ENCODE data around the gene RNF135. TPM values are rescaled to one million over a fixed set of nuclear protein-coding genes. Genes with fewer than 3 reads are reported as not detected.
"Not testable (repeated sequence)": the region's sequence is repeated elsewhere in the genome, so short reads cannot be mapped to it uniquely, and the experiment has no call there.

RNF135 gene
- total RNA-seq, 2 donors from 2014 or later, result 18.6 to 18.9 TPM

DNA sequence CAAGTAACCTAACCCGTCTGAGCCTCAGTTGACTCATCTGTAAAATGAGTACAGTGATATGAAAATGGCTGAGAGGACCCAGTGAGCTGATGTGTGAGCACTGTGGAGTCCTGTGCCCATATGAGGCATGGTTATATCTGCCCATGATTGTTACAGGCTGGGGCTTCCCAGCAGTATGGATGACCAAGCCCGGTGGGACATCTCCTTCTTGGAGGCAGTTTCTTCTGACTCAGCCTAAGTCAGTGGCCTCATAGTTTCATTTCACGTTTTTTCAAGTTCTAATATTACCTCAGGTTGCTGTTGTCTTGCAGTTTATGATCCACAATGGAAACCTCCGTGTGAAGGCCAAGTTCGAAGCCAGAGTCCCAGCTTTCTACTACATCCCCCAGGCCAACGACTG, 44.3 kb upstream of the RNF135 start:
- H3K9ac ChIP-seq (ENCODE audit: low read depth in 2 of 2, low read length in 2 of 2), result no peak overlapping the region
- no peak for DNase-seq
- intact Hi-C loops (cut with DNase I), result no loop called here
- peaks cover 17% of the 10 kb centered on the region for H3K27me3 ChIP-seq
- H3K36me3 ChIP-seq, result no peaks in the 10 kb centered on the region
- H3K4me1 ChIP-seq, result peaks cover 7% of the 10 kb centered on the region
- H3K27ac ChIP-seq, result no peak overlapping the region
- TF ChIP-seq, protein P1, sequence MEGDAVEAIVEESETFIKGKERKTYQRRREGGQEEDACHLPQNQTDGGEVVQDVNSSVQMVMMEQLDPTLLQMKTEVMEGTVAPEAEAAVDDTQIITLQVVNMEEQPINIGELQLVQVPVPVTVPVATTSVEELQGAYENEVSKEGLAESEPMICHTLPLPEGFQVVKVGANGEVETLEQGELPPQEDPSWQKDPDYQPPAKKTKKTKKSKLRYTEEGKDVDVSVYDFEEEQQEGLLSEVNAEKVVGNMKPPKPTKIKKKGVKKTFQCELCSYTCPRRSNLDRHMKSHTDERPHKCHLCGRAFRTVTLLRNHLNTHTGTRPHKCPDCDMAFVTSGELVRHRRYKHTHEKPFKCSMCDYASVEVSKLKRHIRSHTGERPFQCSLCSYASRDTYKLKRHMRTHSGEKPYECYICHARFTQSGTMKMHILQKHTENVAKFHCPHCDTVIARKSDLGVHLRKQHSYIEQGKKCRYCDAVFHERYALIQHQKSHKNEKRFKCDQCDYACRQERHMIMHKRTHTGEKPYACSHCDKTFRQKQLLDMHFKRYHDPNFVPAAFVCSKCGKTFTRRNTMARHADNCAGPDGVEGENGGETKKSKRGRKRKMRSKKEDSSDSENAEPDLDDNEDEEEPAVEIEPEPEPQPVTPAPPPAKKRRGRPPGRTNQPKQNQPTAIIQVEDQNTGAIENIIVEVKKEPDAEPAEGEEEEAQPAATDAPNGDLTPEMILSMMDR (IDR thresholded peaks at IDR 0.05), result no peak
- no peaks in the 10 kb centered on the region for H3K9me3 ChIP-seq
- H3K4me3 ChIP-seq, result no peak overlapping the region

DNA sequence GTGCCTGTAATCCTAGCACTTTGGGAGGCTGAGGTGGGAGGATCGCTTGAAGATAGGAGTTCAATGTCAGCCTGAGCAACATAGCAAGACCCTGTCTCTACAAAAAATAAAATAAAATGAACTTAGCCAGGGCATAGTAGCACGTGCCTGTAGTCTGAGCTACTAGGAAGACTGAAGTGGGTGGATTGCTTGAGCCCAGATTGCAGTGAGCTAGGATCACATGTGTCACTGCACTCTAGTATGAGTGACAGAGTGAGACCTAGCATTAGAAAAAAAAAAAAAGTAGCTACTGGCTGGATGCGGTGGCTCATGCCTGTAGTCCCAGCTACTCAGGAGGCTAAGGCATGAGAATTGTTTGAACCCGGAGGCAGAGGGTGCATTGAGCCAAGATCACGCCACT, 43.1 kb upstream of the RNF135 start:
- Histone ChIP-seq H3K9ac (ENCODE audit: low read depth in 2 of 2, low read length in 2 of 2) (no peak overlapping the region), H3K4me3 (no peak overlapping the region), H3K9me3 (no peaks in the 10 kb centered on the region), H3K36me3 (no peaks in the 10 kb centered on the region), H3K27me3 (peaks cover 5% of the 10 kb centered on the region), H3K4me1 (peaks cover 2% of the 10 kb centered on the region), H3K27ac (no peak overlapping the region)
- TF ChIP-seq, protein P1 (IDR thresholded peaks at IDR 0.05), result no peak
- intact Hi-C loops (cut with DNase I), result no loop called here
- no peak for DNase-seq

DNA sequence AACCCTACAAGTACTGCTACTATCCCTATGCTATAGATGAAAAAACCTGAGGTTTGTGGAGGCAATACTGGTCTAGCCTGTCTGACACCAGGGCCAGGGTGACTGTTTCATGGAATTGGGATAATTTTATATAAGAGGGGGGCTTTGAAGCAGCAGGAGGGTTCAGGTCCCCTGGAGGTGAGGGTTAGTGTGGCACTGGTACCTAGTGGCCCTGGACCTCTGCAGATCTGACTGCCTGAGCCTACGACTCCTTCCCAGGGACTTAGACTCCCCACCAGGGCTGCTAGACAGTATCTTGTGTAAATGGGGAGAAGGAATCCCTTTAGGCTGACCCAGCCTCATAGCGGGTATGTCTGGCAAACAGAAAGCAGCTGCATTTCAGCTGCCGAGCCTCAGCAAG, 42.3 kb upstream of the RNF135 start:
- Histone ChIP-seq H3K4me3 (no peak overlapping the region), H3K4me1 (no peaks in the 10 kb centered on the region), H3K27ac (no peak overlapping the region), H3K27me3 (no peaks in the 10 kb centered on the region), H3K9me3 (no peaks in the 10 kb centered on the region), H3K9ac (ENCODE audit: low read depth in 2 of 2, low read length in 2 of 2) (no peak overlapping the region), H3K36me3 (no peaks in the 10 kb centered on the region)
- intact Hi-C loops (cut with DNase I), result no loop called here
- DNase-seq, result no peak
- TF ChIP-seq, protein P1 (IDR thresholded peaks at IDR 0.05), result no peak

DNA sequence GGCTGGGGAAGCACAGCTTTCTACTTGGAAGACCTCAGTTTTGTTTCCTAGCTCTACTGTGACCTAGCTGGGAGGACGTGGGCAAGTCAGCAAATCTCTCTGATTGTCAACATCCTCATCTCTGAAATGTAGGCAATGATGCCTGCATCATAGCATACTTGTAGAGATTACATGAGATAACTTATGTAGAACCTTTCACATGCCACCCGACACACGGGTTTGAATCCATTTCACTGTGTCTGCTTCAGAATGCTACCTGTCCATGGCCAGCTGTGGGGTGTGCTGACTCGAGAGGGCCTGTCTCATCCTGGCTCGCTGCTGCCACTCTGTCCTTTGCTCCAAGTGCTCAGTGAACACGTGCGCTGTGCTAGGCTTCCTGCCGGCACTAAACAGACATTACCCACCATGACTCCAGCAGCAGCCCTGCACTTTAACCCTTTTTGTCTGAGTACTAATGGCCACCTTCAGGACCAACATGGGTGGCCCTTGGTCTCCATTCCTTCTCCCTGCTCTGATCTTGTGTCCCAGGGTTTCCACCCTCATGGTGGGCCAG, 41.7 kb upstream of the RNF135 start:
- Histone ChIP-seq H3K36me3 (no peaks in the 10 kb centered on the region), H3K27ac (no peak overlapping the region), H3K4me1 (no peaks in the 10 kb centered on the region), H3K4me3 (no peak overlapping the region), H3K9ac (ENCODE audit: low read depth in 2 of 2, low read length in 2 of 2) (no peak overlapping the region), H3K9me3 (no peaks in the 10 kb centered on the region), H3K27me3 (no peaks in the 10 kb centered on the region)
- intact Hi-C loops (cut with DNase I), result no loop called here
- TF ChIP-seq, protein P1 (IDR thresholded peaks at IDR 0.05), result no peak
- no peak for DNase-seq

DNA sequence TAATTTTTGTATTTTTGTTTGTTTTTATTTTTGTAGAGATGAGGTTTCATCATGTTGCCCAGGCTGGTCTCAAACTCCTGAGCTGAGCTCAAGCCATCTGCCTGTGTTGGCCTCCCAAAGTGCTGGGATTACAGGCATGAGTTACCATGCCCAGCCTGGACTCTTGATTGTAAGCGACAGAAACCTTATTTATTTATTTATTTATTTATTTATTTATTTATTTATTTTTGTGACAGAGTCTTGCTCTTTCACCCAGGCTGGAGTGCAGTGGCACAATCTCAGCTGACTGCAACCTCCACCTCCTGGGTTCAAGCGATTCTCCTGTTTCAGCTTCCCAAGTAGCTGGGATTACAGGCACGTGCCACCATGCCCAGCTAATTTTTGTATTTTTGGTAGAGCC, 41.0 kb upstream of the RNF135 start:
- H3K9ac ChIP-seq (ENCODE audit: low read depth in 2 of 2, low read length in 2 of 2); H3K36me3 ChIP-seq; H3K9me3 ChIP-seq; H3K27ac ChIP-seq; intact Hi-C loops (cut with DNase I); H3K4me3 ChIP-seq; DNase-seq; H3K4me1 ChIP-seq; H3K27me3 ChIP-seq: not testable (repeated sequence)

DNA sequence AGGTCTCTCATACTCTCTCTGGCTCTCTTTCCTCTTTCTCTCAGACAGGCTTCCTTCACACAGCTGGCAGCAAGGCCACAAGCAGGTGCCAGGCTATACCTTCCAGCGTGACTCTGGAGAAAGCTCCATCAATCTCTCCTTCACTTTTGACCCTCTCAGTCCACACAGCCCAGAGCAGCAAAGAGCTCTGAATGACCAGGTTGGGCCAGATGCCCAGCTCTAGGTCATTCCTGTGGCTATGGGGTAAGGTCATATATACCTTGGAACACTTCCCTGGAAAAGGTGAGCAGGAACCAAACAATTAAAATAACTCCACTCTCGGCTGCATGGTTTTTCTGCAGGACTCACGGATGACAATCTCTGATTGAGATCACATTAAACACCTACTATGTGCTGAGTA, 40.3 kb upstream of the RNF135 start:
- Histone ChIP-seq H3K9ac (ENCODE audit: low read depth in 2 of 2, low read length in 2 of 2) (no peak overlapping the region), H3K4me3 (no peak overlapping the region), H3K27ac (no peak overlapping the region), H3K27me3 (no peaks in the 10 kb centered on the region), H3K4me1 (no peaks in the 10 kb centered on the region), H3K9me3 (no peaks in the 10 kb centered on the region), H3K36me3 (no peaks in the 10 kb centered on the region)
- intact Hi-C loops (cut with DNase I), result no loop called here
- DNase-seq, result no peak
- TF ChIP-seq, protein P1 (IDR thresholded peaks at IDR 0.05), result no peak

DNA sequence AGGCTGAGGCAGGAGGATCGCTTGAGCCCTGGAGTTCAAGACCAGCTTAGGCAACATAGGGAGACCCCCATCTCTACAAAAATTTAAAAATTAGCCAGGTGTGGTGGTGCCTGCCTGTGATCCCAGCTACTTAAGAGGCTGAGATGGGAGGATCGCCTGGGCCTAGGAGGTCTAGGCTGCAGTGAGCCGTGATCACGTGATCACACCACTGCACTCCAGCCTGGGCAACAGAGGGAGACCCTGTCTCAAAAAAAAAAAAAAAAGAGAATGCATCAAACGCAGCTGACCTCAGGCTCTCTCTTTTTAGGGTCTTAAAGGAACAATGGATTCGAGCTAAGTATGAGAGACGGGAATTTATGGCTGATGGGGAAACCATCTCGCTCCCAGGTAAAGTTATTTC, 39.3 kb upstream of the RNF135 start:
- intact Hi-C loops (cut with DNase I); H3K27me3 ChIP-seq; H3K9me3 ChIP-seq; H3K27ac ChIP-seq; H3K9ac ChIP-seq (ENCODE audit: low read depth in 2 of 2, low read length in 2 of 2); H3K36me3 ChIP-seq; H3K4me1 ChIP-seq; H3K4me3 ChIP-seq; DNase-seq: not testable (repeated sequence)
